Measurements from ENCODE around the gene SPATA31D1.
A peak's percentile ranks its signal among the peaks of the same experiment; 100 is the strongest.
"Not testable (repeated sequence)": the region's sequence is repeated elsewhere in the genome, so short reads cannot be mapped to it uniquely, and the experiment has no call there.

The SPATA31D1 gene

DNA sequence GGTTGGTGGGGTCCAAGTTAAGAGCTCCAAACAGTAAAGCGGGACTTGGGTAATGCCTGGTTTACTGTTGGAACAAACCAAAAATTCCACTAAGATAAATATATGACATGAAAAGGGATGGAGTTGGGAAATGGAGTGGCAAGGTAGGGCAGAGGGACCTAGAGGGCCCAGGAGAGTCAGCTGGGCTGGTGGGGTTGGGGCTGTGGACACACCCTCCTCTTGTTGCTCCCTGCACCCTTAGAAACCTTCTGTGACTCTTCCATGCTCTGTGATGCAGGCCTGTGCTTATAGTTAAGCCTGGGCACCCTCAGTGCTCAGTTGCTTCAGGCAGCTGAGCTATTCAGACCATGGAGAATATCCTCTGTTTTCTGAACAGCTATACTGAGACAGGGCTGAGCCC lies at the start of gene SPATA31D1:
Gene SPATA31D1 (plus strand): TSS at position 301 of the 400 bp plus-strand sequence. CDS start 47 bp downstream, at position 348.
- not testable (repeated sequence) for DNase-seq

- DNase-seq = not testable (repeated sequence)
These were observed 45.2 kb upstream of the SPATA31D1 start, which contains the start of gene SPATA31D3 for GRCh38 chr9:81943393-81943792. Gene SPATA31D3 (plus strand): TSS chr9:81943500. CDS start chr9:81943586, 86 bp downstream.

DNA sequence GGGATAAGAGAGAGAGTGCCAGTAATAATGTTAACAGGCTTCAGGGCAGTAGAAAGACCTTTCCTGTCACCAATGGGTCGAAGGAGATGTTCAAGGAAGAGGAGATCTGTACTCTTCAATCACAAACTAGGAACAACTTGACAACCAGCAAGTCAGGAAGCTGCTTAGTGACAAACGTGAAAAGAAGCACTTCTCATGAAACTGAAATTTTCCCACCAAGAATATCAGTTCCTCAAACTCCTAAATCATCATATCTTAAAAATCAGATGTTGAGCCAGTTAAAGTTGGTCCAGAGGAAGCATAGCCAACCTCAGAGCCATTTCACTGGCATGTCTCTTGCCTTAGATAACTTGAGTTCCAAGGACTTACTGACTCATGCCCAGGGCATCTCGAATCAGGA lies 39.9 kb upstream of the SPATA31D1 start:
- not testable (repeated sequence) for DNase-seq

- DNase-seq = no peak
These were observed 35.5 kb upstream of the SPATA31D1 start for GRCh38 chr9:81953096-81953495.

GRCh38 chr9:81955625-81956024 lies 32.9 kb upstream of the SPATA31D1 start:
- DNase-seq = no peak

DNA sequence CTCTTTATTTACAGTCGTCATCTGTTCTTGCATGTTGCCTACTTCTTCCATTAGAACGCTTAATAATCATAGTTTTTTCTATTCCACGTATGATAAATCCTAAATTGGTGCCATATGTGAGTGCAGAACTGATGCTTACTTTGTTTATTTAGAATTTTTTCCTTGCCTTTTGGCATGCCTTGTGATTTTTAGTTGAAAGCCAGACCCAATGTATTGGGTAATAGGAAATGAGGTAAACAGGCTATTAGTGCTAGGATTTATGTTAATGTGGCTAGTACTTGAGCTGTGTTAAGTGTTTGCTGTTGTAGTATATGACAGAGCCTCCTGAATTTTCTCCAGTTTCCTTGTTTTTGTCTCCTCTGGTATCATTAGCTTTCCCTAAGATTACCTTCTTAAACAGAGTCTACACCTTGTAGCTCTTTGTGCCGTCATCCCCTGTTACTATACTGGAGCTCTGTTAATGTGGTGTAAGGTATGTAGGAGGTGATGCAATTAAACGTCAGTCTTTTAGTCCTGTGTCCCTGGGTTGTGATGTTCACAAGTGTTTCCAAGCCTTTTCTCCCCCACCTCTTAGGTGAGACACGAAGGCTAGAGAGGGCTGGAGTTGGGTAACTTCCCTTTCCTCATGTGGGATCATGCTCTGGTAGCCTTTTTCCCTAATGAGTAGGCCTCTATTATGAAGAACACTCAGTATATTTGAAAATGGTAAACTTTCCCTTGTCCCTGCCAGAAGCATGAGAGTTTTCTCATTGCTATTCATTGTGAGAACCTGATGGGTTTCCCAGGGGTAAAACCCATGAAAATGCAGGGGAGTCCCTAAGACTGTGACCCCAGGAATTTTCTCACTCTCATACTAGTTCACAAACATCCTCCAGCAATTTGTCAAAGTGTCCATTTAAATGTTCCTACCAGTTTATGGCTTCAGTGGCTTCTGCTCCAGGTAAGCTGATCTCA lies 24.1 kb upstream of the SPATA31D1 start:
- no peak for DNase-seq

DNA sequence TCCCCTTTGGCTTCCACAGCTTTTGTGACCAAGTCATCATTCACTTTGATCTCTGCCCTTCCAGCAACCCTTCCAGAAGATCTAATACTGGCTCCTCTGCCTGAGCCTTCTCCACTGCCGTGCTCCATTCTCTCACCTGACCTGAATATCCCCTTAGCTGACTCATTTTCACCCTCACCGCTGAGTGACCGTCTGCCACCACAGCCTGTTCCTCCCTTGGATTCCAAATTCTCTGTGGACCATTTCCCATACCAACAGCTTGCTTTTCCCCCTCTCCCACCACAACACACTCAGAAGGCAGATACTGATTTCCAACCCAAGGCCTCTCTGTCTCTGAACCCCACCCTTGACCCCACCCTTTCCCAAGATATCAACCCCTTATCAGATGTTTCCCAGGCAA lies 20.5 kb upstream of the SPATA31D1 start:
- DNase-seq = no peak

DNA sequence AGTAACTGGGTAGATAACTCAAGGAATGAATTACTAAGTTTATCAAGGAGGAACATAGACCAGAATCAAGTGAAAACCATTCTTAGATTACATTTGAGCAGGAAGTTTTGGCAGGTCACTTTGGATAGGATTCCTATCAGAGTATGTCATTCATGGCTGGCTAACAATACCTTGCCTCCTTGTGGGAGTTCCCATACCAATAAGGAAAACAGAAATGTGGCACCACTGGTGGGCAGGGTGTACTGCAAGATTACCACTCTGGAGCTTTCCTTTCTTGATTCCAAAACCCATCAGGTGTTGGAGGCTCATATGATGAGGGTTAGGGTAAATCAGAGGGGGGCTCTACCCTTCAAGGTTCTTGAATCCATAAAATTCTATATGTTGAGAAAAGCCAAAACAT lies 18.6 kb upstream of the SPATA31D1 start:
- no peak for DNase-seq

DNA sequence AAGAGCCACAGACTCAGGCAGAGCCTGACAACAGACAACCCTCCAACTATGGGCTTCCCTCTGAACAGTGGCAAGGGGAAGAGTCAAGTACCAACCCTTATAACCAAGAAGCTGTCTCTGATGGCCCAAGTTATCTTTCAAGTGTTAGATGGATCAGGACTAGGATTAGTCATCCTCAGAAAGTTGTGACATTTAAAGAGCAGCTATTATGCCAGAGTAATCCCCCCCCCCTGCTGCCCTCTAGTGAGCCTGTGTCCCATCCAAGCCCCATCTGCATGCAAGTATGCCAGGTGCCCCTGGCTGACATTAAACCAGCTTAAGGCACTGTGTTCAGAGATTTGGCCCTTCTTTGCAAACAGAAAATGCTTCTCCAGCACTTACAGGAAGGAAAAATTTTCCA lies 16.8 kb upstream of the SPATA31D1 start:
- no peak for DNase-seq

GRCh38 chr9:81974764-81975163 lies 13.8 kb upstream of the SPATA31D1 start:
- DNase-seq = no peak

- no peak for DNase-seq
These were observed 12.2 kb upstream of the SPATA31D1 start for GRCh38 chr9:81976351-81976750.

DNA sequence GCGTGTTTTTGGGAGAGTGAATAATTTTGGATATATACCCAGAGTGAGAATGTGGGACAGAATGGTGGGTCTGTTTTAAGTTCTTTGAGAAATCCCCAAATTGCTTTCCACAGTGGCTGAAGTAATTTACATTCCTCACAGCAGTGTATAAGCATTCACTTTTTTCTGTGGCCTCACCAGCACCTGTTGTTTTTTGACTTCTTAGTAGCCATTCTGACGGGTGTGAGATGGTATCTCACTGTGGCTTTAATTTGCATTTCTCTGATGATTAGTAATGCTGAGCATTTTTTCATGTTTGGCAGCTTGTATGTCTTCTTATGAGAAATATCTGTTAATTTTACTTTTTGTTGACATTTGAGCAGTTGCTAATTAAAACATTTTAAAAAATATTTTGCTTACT lies 9.4 kb upstream of the SPATA31D1 start:
- no peak for DNase-seq

GRCh38 chr9:81980568-81980967 lies 8.0 kb upstream of the SPATA31D1 start:
- DNase-seq = no peak

DNA sequence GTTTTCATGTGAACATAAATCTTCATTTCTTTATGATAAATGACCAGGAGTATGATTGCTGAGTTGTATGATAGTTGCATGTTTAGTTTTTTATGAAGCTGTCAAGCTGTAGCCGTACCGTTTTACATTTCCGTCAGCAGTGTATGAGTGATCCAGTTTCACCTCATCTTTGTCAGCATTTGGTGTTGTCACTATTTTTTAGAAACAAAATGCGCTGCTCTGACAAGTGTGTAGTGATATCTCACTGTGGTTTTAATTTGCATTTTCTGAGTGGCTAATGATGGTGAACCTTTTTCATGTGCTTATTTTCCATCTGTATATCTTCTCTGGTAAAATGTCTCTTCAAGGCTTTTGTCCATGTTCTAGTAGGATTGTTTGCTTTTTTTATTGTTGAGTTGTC lies 6.7 kb upstream of the SPATA31D1 start:
- DNase-seq = no peak

GRCh38 chr9:81984928-81985327 lies 3.6 kb upstream of the SPATA31D1 start:
- DNase-seq = no peak

- no peak for DNase-seq
These were observed 2.5 kb upstream of the SPATA31D1 start for GRCh38 chr9:81986051-81986450.

- DNase-seq = no peak
These were observed 1.1 kb downstream of the SPATA31D1 start for GRCh38 chr9:81989700-81990099.

GRCh38 chr9:81993656-81994055 lies 5.1 kb downstream of the SPATA31D1 start:
- no peak for DNase-seq

GRCh38 chr9:81999806-82000205 lies 11.2 kb downstream of the SPATA31D1 start:
- peak; percentile 30 for DNase-seq

- no peak for DNase-seq
These were observed 22.1 kb downstream of the SPATA31D1 start for GRCh38 chr9:82010711-82011110.

- no peak for DNase-seq
These were observed 22.6 kb downstream of the SPATA31D1 start for GRCh38 chr9:82011133-82011532.

DNA sequence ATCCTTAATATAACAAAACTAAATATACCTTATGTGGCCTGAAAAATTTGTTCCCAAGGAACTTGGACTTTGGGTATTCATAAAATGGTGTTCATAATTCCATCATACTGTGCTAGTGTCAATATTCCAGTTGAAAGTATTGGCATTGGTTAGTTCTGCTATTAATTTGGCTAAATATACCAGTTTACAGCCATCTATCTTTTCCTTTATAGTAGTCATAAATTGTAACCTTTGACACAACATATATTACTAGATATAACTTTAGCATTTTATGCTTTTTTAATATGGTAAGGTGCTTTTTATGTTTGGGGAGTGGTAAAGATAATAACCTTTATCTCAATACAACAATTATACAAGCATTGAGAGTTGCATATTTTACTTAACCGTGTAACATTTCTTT lies 23.7 kb downstream of the SPATA31D1 start:
- DNase-seq = no peak

DNA sequence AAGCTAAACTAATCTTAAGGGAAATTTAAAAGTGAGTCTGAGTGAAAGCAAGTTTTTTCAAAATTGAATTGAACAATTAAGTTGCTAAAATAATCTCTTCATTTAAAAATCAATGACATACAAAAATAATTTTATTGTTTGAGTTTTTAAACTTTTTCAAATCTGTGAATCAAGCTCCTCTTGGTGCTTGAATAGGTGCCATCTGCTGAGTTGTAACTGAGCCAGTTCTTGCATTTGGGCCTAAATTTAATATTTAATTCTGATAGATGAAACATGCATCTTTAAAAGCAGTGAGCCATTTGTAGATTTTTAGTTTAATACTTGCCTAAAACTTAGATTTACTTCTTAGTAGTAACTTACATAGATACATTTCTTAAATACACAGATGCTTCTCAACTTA lies 31.8 kb downstream of the SPATA31D1 start:
- no peak for DNase-seq

- DNase-seq = no peak
These were observed 32.6 kb downstream of the SPATA31D1 start for GRCh38 chr9:82021198-82021597.

DNA sequence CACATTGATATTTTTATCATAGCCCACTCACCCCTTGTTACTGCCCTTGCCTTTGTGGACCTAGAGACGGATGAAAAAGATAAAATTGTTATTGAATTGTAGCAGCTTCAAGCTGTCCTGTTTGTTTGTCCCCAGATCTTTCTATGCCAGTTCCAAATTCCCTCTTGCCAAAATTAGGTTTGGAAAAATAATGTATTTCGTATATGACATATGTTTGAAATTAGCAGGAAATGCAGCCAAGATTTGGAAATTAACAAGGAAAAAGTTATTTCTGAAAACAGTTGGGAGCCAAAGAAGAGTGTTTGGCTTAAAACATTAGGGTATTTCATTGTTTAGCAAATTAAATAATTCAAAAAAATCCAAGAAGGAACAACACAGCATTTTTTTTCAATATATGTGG lies 33.5 kb downstream of the SPATA31D1 start:
- DNase-seq = no peak

All from NCI-H1105 treated with DMSO at 0.1 percent for 48 hours (cell line).